HCT116 (cell line): ENCODE measurements around the gene FNIP2.

Experiments
- CTCF ChIP-seq, 3 experiments: fragments of 200-600 bp in 1 of 3; sonication (generic) in 1 of 3; IDR thresholded peaks in 2 of 3; conservative IDR thresholded peaks in 1 of 3; 2 replicates each; pipeline ENCODE4 v1.5.1; 2012 to 2017; ENCODE audit warnings: low read depth in 2 of 3, low read length in 2 of 3, antibody characterized with exemption in 1 of 3, borderline replicate concordance in 1 of 3, control low read depth in 1 of 3, mild to moderate bottlenecking in 1 of 3, mixed read lengths in 1 of 3, mixed run types in 1 of 3, moderate library complexity in 1 of 3; ENCODE audit not compliant: insufficient read depth in 1 of 3
- EGR1 ChIP-seq: IDR thresholded peaks from 2 replicates; pipeline ENCODE4 v1.6.1; 2012; ENCODE audit warnings: low read depth
- EZH2 ChIP-seq: fragments of 200-600 bp; sonication (generic); IDR thresholded peaks from 2 replicates; pipeline ENCODE4 v1.6.1; 2017; ENCODE audit warnings: antibody characterized with exemption, mixed run types
- EZH2phosphoT487 ChIP-seq: fragments of 200-600 bp; IDR thresholded peaks from 2 replicates; pipeline ENCODE4 v1.6.1; 2018; ENCODE audit warnings: antibody characterized with exemption, borderline replicate concordance
- JUND ChIP-seq: IDR thresholded peaks from 2 replicates; pipeline ENCODE4 v1.6.1; 2012
- POLR2A ChIP-seq: IDR thresholded peaks from 2 replicates; pipeline ENCODE4 v1.7.0; 2011; ENCODE audit warnings: borderline replicate concordance; ENCODE audit not compliant: insufficient read depth, insufficient read length; ENCODE audit errors: extremely low read depth
- POLR2AphosphoS5 ChIP-seq: IDR thresholded peaks from 2 replicates; pipeline ENCODE4 v1.6.1; 2011; ENCODE audit warnings: mild to moderate bottlenecking, low read depth, low read length, moderate library complexity
- RAD21 ChIP-seq: IDR thresholded peaks from 2 replicates; pipeline ENCODE4 v1.6.1; 2012; ENCODE audit warnings: low read depth, mild to moderate bottlenecking
- YY1 ChIP-seq: IDR thresholded peaks from 2 replicates; pipeline ENCODE4 v1.6.1; 2011; ENCODE audit warnings: low read length, low read depth, moderate library complexity, mild to moderate bottlenecking; ENCODE audit not compliant: insufficient replicate concordance; ENCODE audit errors: extremely low read depth
- ZNF274 ChIP-seq: fragments of 200-500 bp; sonication (Bioruptor generic); IDR thresholded peaks from 2 replicates; pipeline ENCODE4 v1.6.1; 2014; ENCODE audit warnings: mild to moderate bottlenecking, low read depth, low read length, inconsistent platforms
- TF ChIP-seq, protein P1 (sequence below): IDR thresholded peaks from 2 replicates; pipeline ENCODE4 v1.6.1; 2012; ENCODE audit warnings: low read depth

- TF ChIP-seq POLR2AphosphoS5 (no peak), CTCF (IDR thresholded peaks at IDR 0.05 in 2 of 3, conservative IDR thresholded peaks at IDR 0.05 in 1 of 3; ENCODE audit: borderline replicate concordance in 1 of 3, insufficient read depth in 1 of 3, low read depth in 2 of 3, low read length in 2 of 3) (no peak), POLR2A (no peak), ZNF274 (no peak), YY1 (no peak), EZH2 (no peak), EGR1 (no peak), EZH2phosphoT487 (no peak), JUND (no peak), RAD21 (no peak)
- TF ChIP-seq, protein P1, sequence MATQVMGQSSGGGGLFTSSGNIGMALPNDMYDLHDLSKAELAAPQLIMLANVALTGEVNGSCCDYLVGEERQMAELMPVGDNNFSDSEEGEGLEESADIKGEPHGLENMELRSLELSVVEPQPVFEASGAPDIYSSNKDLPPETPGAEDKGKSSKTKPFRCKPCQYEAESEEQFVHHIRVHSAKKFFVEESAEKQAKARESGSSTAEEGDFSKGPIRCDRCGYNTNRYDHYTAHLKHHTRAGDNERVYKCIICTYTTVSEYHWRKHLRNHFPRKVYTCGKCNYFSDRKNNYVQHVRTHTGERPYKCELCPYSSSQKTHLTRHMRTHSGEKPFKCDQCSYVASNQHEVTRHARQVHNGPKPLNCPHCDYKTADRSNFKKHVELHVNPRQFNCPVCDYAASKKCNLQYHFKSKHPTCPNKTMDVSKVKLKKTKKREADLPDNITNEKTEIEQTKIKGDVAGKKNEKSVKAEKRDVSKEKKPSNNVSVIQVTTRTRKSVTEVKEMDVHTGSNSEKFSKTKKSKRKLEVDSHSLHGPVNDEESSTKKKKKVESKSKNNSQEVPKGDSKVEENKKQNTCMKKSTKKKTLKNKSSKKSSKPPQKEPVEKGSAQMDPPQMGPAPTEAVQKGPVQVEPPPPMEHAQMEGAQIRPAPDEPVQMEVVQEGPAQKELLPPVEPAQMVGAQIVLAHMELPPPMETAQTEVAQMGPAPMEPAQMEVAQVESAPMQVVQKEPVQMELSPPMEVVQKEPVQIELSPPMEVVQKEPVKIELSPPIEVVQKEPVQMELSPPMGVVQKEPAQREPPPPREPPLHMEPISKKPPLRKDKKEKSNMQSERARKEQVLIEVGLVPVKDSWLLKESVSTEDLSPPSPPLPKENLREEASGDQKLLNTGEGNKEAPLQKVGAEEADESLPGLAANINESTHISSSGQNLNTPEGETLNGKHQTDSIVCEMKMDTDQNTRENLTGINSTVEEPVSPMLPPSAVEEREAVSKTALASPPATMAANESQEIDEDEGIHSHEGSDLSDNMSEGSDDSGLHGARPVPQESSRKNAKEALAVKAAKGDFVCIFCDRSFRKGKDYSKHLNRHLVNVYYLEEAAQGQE = no peak
These were observed 42.9 kb downstream of the FNIP2 start for GRCh38 chr4:158811704-158812103.
